H1 (cell line): ENCODE measurements around the gene CNPY2. TPM values are rescaled to one million over a fixed set of nuclear protein-coding genes. Genes with fewer than 3 reads are reported as not detected.

Experiments
- ATF3 ChIP-seq: IDR thresholded peaks from 2 replicates; pipeline ENCODE4 v1.6.1; 2011; ENCODE audit warnings: low read depth, mild to moderate bottlenecking, low read length; ENCODE audit not compliant: insufficient read depth
- BRCA1 ChIP-seq: IDR thresholded peaks from 2 replicates; pipeline ENCODE4 v1.6.1; 2012; ENCODE audit warnings: low read depth, low read length, improper control_type of control experiment
- CHD1 ChIP-seq: IDR thresholded peaks from 2 replicates; pipeline ENCODE4 v1.6.1; 2012; ENCODE audit warnings: low read depth, low read length, improper control_type of control experiment
- CREB1 ChIP-seq: IDR thresholded peaks from 2 replicates; pipeline ENCODE4 v1.6.1; 2012; ENCODE audit warnings: inconsistent platforms
- CTBP2 ChIP-seq: IDR thresholded peaks from 2 replicates; pipeline ENCODE4 v1.7.0; 2011; ENCODE audit warnings: borderline replicate concordance, mild to moderate bottlenecking, moderate library complexity, mixed read lengths, low read length; ENCODE audit not compliant: insufficient read depth, insufficient read length
- EP300 ChIP-seq, 2 experiments: IDR thresholded peaks; 1 replicate in 1 of 2; 2 replicates in 1 of 2; pipeline ENCODE4 v1.6.1; 2011 to 2012; ENCODE audit warnings: low read depth in 2 of 2, low read length in 2 of 2, mild to moderate bottlenecking in 2 of 2, borderline replicate concordance in 1 of 2, inconsistent platforms in 1 of 2, moderate library complexity in 1 of 2
- GABPA ChIP-seq: IDR thresholded peaks from 2 replicates; pipeline ENCODE4 v1.6.1; 2011; ENCODE audit warnings: mild to moderate bottlenecking, low read length, moderate library complexity, borderline replicate concordance; ENCODE audit not compliant: insufficient read depth
- HDAC6 ChIP-seq: IDR thresholded peaks from one replicate; pipeline ENCODE4 v1.7.1; 2012; ENCODE audit warnings: low read depth, mild to moderate bottlenecking, inconsistent platforms, low read length, moderate library complexity
- KDM5A ChIP-seq: fragments of 200-600 bp; IDR thresholded peaks from 2 replicates; pipeline ENCODE4 v1.7.1; 2012; ENCODE audit warnings: mild to moderate bottlenecking, low read length, inconsistent platforms, mixed read lengths
- MAFK ChIP-seq: IDR thresholded peaks from 2 replicates; pipeline ENCODE4 v1.6.1; 2012; ENCODE audit warnings: low read depth, mild to moderate bottlenecking, improper control_type of control experiment, low read length
- MAX ChIP-seq: IDR thresholded peaks from 2 replicates; pipeline ENCODE4 v1.6.1; 2012; ENCODE audit warnings: inconsistent platforms
- NANOG ChIP-seq: IDR thresholded peaks from 2 replicates; pipeline ENCODE4 v1.6.1; 2011; ENCODE audit warnings: low read length, low read depth, mild to moderate bottlenecking, inconsistent platforms; ENCODE audit not compliant: insufficient read depth, poor library complexity, severe bottlenecking
- PHF8 ChIP-seq: fragments of 200-600 bp; sonication (generic); conservative IDR thresholded peaks from 2 replicates; pipeline ENCODE4 v1.7.1; 2012; ENCODE audit warnings: low read depth, mild to moderate bottlenecking, inconsistent platforms, low read length, moderate library complexity
- POU5F1 ChIP-seq: IDR thresholded peaks from 2 replicates; pipeline ENCODE4 v1.6.1; 2011; ENCODE audit warnings: low read depth, mild to moderate bottlenecking, low read length, moderate library complexity
- RNF2 ChIP-seq: fragments of 200-900, 300-1000 bp; sonication (generic); IDR thresholded peaks from 2 replicates; pipeline ENCODE4 v1.7.1; 2016; ENCODE audit warnings: borderline replicate concordance, low read depth, mild to moderate bottlenecking, antibody characterized with exemption, low read length; ENCODE audit not compliant: poor library complexity, severe bottlenecking; ENCODE audit errors: missing control alignments
- SAP30 ChIP-seq: fragments of 300-600 bp; sonication (generic); IDR thresholded peaks from 2 replicates; pipeline ENCODE4 v1.7.1; 2012; ENCODE audit warnings: low read length, moderate library complexity, mild to moderate bottlenecking, inconsistent platforms; ENCODE audit not compliant: insufficient read depth, insufficient replicate concordance
- SP1 ChIP-seq: IDR thresholded peaks from 2 replicates; pipeline ENCODE4 v1.6.1; 2011; ENCODE audit warnings: low read depth, low read length
- SUZ12 ChIP-seq: fragments of 200-600 bp; sonication (generic); IDR thresholded peaks from 2 replicates; pipeline ENCODE4 v1.6.1; 2012; ENCODE audit warnings: mild to moderate bottlenecking, inconsistent platforms, low read length, moderate library complexity, mixed read lengths
- TAF7 ChIP-seq: optimal IDR thresholded peaks from 2 replicates; pipeline ENCODE3; 2011; ENCODE audit warnings: low read depth, mild to moderate bottlenecking, inconsistent platforms, low read length, moderate library complexity, borderline replicate concordance
- TBP ChIP-seq: IDR thresholded peaks from 2 replicates; pipeline ENCODE4 v1.6.1; 2011; ENCODE audit warnings: low read depth, low read length, improper control_type of control experiment
- TCF12 ChIP-seq: IDR thresholded peaks from 2 replicates; pipeline ENCODE4 v1.6.1; 2011; ENCODE audit warnings: low read depth, mild to moderate bottlenecking, low read length
- polyA plus RNA-seq, 7 experiments: library from polyadenylated mRNA; depleted of rRNA in 3 of 7; stranded (reverse) in 5 of 7; unstranded in 2 of 7; fragments of >200 nt in 5 of 7; fragments of 200-250 nt in 2 of 7; gene quantifications; 1 replicate in 5 of 7; 2 replicates in 1 of 7; 4 replicates in 1 of 7; pipeline versions ENCODE4 v1.2.1 to v1.2.3, GENCODE V29; 2011 to 2013; ENCODE audit warnings: missing spikeins in 2 of 7, mixed read lengths in 2 of 7
- total RNA-seq: library from RNA; stranded (reverse); fragmentation: NEBNext Ultra II Directional; extraction: Animal tissue kit (Norgen Biotek cat#: 25700); gene quantifications from 2 replicates; pipeline ENCODE4 v1.2.1, GENCODE V29; 2021

CNPY2 gene
- total and polyA plus RNA-seq, 2 of the 8 experiments (the other 6 are each of a cell fraction or from before 2014, with no cell fraction given): 203 to 281 TPM

- TF ChIP-seq BRCA1: peak; percentile 7; the same call in 1 of the 2 replicates
- peak; percentile 65 to 71; a peak in 2 of 3 replicates for TF ChIP-seq EP300 (IDR thresholded peaks at IDR 0.05; ENCODE audit: borderline replicate concordance in 1 of 2, low read depth in 2 of 2, low read length in 2 of 2)
- 0 out of 2 replicates have a peak, but pooled peaks have one; percentile 34 for TF ChIP-seq MAX
- TF ChIP-seq CTBP2: no peak
- peak; percentile 70; the same call in 1 of the 2 replicates for TF ChIP-seq TBP
- TF ChIP-seq CHD1: no peak
- TF ChIP-seq SP1: peak; percentile 88
- TF ChIP-seq TCF12: 0 out of 2 replicates have a peak, but pooled peaks have one; percentile 7
- no peak for TF ChIP-seq KDM5A
- no peak for TF ChIP-seq GABPA
- TF ChIP-seq ATF3: no peak
- TF ChIP-seq NANOG: no peak
- TF ChIP-seq TAF7: peak; percentile 18
- 0 out of 2 replicates have a peak, but pooled peaks have one; percentile 17 for TF ChIP-seq CREB1
- no peak for TF ChIP-seq RNF2
- TF ChIP-seq SAP30: peak; percentile 35
- no peak for TF ChIP-seq POU5F1
- TF ChIP-seq MAFK: no peak
- TF ChIP-seq HDAC6: no peak
- no peak for TF ChIP-seq SUZ12
- peak; percentile 61 for TF ChIP-seq PHF8
These were observed 44.3 kb upstream of the CNPY2 start, which contains the start of gene STAT2 (continued) for GRCh38 chr12:56359851-56360767.
